Activated CD4-positive, alpha-beta T cell treated with anti-CD3 and anti-CD28 coated beads, Interleukin-2, amount 50 U/mL, for 4 hours (primary cell): ENCODE measurements around the gene WWP2.
"Not testable (repeated sequence)": the region's sequence is repeated elsewhere in the genome, so short reads cannot be mapped to it uniquely, and the experiment has no call there.

Experiments
- DNase-seq, 2 experiments: peaks; one replicate each; pipeline ENCODE4 v3.0.0-alpha.2; 2020

The WWP2 gene

GRCh38 chr16:69831212-69832123 lies 69.3 kb downstream of the WWP2 start:
- DNase-seq: no peak

- no peak for DNase-seq
These were observed 71.5 kb downstream of the WWP2 start for GRCh38 chr16:69833357-69834282.

DNA sequence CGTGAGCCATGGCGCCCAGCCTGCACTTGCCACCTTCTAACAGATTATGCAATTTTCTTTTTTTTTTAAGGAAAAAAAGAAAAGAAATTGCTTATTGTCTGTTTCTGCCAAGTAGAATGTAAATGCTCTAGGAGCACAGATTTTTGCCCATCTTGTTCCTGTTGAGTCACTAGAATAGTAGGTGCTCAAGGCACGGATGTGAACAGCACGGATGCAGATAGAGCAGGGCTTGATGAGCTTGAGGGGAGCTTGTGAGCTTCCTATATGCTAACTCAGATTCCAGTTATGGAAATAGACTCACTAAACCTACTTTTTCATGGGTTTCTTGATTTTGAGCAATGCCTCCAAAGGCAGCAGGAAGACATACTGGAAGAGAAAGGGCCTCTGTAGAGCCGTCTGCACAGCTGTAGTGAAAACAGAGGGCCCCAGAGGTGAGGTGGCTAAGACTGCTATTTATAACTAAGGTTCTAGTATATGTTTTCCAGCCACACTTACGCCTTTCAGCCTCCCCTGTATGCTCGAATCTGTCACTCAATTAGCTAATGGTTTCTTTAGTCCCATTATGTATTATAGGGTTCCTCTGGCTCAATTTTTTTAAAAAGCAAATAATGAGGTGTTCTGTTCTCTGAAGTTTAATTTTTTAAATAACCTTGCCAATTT lies 72.8 kb downstream of the WWP2 start:
- no peak for DNase-seq

- DNase-seq: no peak
These were observed 74.1 kb downstream of the WWP2 start for GRCh38 chr16:69836257-69836656.

DNA sequence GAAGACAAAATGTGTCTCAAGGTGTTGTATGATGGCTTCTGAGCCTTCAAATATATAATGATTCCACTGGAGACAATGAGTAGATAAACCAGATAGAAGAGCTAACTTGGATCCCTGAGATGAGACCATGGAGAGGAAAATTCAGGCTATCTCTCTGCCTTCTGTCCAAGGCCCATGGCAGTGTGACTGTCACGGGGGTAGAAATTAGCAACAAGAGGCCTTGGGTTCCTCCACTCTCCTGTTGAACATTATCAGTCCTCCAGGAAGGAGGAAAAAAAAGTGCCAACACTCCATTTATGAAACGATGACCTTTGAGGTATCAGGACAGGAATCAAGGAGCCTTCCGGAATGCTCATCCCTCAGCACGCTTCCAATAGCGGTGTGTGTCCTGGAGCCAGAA lies 75.2 kb downstream of the WWP2 start:
- no peak for DNase-seq

DNA sequence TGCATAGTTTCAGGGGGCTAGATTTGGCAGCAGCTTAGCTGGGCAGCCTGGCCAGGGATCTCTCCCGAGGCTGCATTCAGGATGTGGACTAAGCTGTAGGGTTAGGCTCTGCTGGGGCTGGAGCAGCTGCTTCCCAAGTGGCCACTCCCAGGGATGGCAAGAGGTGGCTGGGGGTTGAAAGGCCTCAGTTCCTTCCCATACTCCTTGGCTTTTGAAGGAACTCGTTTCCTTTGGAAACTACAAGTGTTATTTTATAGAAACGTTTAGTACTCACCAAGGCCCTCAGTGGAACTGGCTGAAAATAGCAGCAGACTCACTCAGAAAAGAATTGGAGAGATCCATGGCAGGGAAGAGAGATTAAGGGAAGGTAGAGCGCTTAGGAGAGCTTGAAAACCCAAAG lies 76.4 kb downstream of the WWP2 start:
- no peak for DNase-seq

GRCh38 chr16:69839240-69839688 lies 77.1 kb downstream of the WWP2 start:
- no peak for DNase-seq

DNA sequence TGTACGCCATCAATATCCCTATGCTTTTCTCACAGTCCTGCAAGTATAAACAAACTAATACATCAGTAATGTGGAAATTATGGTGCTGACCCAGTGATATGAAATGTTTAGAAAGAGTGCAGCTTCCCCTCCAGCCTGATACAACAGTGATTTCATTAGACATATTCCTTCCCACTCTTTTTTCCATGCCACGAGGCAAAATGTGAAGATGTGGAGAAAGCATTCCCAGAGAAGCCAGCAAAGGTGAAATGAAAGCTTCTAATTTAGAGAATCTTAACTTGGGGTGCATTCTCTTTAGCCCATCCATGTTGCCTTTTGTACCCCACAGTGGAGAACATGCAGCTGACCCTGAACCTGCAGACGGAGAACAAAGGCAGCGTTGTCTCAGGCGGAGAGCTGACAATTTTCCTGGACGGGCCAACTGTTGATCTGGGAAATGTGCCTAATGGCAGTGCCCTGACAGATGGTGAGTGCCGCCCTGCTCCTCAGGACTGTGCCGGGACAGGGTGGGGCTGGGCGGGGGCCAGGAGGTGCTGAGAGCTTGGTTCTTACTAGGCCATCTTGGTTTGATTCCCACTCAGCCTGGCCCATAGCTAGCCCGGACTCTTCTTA lies 77.8 kb downstream of the WWP2 start:
- DNase-seq: no peak

DNA sequence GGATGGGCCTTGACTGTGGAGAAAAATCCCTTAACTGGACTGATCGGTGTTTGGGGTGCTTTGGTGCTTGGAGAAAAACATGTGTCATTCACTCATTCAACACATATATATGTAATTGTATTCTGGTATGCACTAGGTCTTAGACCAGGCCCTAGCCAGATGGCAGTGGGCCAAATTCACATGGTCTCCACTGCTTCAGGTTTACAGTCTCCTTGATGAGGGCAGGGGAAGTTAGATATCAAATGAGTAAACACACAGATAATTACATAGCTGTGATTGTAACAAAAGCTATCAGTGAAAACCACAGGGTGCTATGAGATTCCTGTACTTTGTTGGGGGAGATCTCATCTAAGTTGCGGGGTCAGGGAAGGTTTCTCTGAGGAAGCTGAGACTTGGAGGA lies 78.8 kb downstream of the WWP2 start:
- no peak for DNase-seq

DNA sequence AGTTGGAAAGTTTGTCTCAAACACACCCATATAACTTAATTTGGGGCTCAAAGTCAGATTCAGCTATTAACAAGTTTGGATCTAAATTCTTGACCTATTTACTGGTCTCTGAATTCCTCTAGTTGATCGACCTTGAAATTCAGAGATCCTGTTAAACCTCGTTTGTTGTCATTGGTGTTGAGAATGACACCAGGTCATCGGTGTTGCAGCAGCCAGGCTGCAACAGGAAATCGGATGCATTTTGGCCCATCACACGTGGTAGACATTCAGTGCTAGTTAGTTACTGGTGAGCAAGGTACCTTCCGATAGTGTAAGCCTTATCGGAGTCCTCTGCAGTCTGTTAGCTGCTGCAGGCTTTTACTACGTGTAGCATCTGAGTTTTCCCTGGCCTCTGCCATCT lies 82.3 kb downstream of the WWP2 start:
- DNase-seq: no peak

DNA sequence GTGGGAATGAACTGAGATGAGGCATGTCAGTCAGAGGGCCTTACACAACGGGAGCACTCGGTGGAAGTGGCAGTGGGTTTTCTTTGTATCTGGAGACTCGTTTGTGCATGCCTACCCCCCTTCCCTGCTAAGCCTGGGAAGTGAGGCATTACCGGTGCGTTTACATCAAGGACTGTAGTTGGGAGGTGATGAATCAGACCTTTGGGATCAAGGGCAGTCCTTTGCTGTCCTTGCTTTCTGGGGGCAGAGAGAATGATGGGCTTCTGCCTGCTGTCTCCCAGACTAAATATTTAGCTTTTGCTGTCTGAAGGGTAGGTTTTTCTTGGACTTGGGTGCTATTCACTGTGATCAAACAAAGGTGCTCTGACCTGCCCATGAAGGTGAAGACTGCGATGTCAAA lies 83.0 kb downstream of the WWP2 start:
- no peak for DNase-seq

DNA sequence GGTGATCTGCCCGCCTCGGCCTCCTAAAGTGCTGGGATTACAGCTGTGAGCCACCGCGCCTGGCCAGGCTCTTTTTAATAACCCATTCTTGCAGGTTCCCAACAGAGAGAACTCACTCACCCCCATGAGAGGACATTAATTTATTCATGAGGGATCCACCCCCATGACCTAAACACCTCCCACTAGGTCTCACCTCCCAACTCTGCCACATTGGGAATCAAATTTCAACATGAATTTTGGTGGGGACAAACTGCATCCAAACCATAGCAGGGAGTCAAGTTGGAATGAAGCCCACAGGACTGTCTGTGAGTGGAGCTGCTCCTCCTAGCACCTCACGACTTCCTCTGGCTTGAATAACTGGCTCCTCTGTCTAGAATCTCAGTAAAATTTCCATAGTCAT lies 85.5 kb downstream of the WWP2 start:
- no peak for DNase-seq

- no peak for DNase-seq
These were observed 86.8 kb downstream of the WWP2 start for GRCh38 chr16:69848637-69849545.

DNA sequence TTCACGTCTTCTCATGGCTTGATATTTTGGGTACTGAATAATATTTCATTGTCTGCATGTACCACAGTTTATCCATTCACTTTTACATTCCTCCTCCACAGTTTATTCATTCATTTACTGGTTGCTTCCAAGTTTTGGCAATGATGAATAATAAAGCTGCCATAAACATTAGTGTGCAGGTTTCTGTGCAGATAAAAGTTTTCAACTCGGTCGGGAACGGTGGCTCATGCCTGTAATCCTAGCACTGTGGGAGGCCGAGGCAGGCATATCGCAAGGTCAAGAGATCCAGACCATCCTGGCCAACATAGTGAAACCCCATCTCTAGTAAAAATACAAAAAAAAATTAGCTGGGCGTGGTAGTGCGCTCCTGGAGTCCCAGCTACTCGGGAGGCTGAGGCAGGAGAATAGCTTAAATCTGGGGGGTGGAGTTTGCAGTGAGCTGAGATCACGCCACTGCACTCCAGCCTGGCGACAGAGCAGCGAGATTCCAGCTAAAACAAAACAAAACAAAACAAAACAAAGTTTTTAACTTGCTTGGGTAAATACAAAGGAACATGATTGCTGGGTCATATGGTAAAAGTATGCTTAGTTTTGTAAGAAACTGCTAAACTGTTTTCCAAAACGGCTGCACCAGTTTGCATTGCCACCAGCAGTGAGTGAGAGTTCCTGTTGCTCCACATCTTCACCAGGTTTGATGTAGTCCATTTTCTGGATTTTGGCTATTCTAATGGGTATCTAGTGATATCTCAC lies 89.5 kb downstream of the WWP2 start:
- no peak for DNase-seq

DNA sequence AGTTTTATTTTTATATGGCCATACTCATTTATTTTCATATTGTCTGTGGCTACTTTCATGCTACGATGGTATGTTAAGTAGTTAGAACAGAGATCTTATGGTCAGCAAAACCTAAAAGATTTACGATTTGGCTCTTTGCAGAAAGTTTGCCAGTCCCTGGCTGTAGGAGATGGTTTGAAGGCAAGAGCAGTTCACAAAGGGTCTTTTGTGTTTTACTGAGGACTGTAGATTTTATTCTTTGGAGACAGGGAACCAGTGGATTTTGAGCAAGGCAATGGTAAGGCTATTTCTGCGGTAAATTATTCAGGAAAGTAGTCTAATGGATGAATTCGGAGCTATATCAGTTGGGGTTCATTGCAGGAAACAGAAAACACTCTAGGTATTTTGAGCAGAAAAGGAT lies 90.7 kb downstream of the WWP2 start:
- no peak for DNase-seq

DNA sequence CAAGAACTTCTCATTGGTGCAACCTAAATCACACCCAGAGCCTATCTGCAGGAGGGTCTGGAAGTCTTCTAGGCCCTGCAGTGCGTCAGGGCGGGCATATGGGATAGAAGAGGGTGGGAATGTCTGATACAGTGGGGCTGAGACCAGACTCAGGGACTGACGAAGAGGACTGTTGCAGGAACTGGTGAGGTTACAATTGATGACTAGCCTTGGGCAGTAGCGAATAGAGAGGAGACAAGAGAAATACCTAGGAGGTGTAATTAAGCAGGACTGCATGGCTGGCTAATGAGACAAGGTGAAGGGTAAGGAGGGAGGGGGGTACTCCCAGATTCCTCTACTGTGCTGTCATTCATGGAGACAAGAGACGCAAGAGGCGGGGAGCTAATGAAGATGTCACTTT lies 91.3 kb downstream of the WWP2 start:
- no peak for DNase-seq

DNA sequence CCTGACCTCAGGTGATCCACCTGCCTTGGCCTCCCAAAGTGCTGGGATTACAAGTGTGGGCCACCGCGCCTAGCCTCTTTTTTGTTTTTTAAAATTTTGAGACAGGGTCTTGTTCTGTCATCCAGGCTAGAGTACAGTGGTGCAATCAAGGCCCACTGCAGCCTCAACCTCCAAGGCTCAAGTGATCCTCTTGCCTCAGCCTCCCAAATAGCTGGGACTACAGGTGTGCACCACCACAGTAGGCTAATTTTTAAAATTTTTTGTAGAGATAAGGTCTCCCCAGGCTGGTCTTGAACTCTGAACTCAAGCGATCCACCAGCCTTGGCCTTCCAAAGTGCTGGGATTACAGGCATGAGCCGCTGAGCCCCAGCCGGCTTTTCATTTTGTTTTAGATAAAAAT lies 92.6 kb downstream of the WWP2 start:
- DNase-seq: not testable (repeated sequence)

- DNase-seq: no peak
These were observed 93.5 kb downstream of the WWP2 start for GRCh38 chr16:69855592-69855991.

DNA sequence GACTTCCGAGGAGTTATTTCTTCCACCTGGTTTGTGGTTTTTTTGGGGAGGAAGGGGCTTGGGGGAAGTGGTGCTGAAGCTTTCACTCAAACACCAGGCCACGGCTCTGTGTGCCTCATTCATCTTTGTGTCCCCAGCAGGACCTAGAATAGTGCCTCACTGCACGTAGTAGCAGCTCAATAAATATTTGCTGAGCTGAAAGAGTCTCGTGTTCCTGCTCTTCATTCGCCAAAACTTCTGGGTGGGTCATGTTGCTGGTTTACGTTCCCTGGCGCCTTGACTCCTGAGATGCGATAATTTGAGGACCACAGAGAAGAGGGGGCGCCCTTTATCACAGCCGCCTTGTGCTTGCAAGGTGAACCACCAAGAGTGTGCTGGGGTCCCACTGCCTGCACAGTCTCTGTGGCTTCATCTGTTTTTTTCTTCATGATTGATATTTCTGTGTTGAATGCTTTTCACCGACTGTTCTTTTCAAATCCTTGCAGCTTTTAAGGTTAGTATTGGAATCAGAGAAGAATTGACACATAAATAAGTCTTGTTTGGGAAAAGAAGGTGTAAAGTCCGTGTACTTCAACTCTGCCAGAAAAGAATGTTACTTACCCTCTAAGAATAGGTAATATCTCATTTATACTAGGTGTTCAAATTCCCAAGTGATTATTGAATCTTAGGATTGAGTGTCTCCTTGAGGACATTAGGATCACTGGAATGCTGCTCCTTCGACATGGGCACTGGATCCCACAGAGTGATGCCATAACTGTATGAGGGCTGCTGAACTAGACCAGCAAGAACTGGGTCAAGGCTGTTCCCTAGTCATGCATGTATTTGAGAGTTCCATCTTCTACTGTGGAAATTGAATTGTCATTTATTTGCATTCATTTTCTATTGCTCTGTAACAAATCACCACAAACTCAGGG lies 96.3 kb downstream of the WWP2 start:
- no peak for DNase-seq
